ENCODE measurements around the gene DENND6A. TPM values are rescaled to one million over a fixed set of nuclear protein-coding genes. Genes with fewer than 3 reads are reported as not detected.

Gene DENND6A
- total RNA-seq, 4 donors from 2014 or later: 9.4 to 29.7 (median 18.9) TPM

- TF ChIP-seq POLR2AphosphoS5 (IDR thresholded peaks at IDR 0.05): no peak
- TF ChIP-seq CTCF (IDR thresholded peaks at IDR 0.05): no peak
- no peak for TF ChIP-seq EP300 (IDR thresholded peaks at IDR 0.05; ENCODE audit: low read depth)
- no peak for TF ChIP-seq POLR2A (IDR thresholded peaks at IDR 0.05)
Observed at GRCh38 chr3:57682284-57682683, 10.6 kb downstream of the DENND6A start.

GRCh38 chr3:57681691-57682090 is 11.2 kb downstream of the DENND6A start:
- intact Hi-C loops (cut with DNase I; ENCODE audit: low total_unique reads): no loop called here
- H3K27ac ChIP-seq: no peak overlapping the region
- no peaks in the 10 kb centered on the region for H3K27me3 ChIP-seq
- peaks cover 0 to 23% (median 0%) of the 10 kb centered on the region in 4 donors for H3K4me1 ChIP-seq
- no peaks in the 10 kb centered on the region for H3K9me3 ChIP-seq
- peaks cover 0 to 5% (median 0%) of the 10 kb centered on the region in 4 donors for H3K36me3 ChIP-seq
- in situ Hi-C loops (cut with MboI; ENCODE audit: low pct_ligation_motif_present in 1 of 4, low pct_unique_long_range_greater_than_20kb in 1 of 4, low sequenced_read_pairs in 3 of 4): no loop called here
- H3K4me3 ChIP-seq: no peak overlapping the region
- no peak for DNase-seq
- WGBS, 2 donors (ENCODE audit: low coverage in 1 of 2): 91 to 100% methylated on average over 1 of the region's 1 CpG
- no peak for TF ChIP-seq POLR2AphosphoS5 (IDR thresholded peaks at IDR 0.05)
- TF ChIP-seq EP300 (IDR thresholded peaks at IDR 0.05; ENCODE audit: low read depth): no peak
- TF ChIP-seq POLR2A (IDR thresholded peaks at IDR 0.05): no peak
- no peak for TF ChIP-seq CTCF (IDR thresholded peaks at IDR 0.05)

More at GRCh38 chr3:57682284-57682683, 10.6 kb downstream of the DENND6A start:
- Histone ChIP-seq H3K4me1 (peaks cover 0 to 29% (median 0%) of the 10 kb centered on the region in 4 donors), H3K36me3 (peaks cover 0 to 5% (median 0%) of the 10 kb centered on the region in 4 donors), H3K27me3 (no peaks in the 10 kb centered on the region), H3K9me3 (no peaks in the 10 kb centered on the region), H3K27ac (no peak overlapping the region), H3K4me3 (no peak overlapping the region)
- WGBS, 2 donors (ENCODE audit: low coverage in 1 of 2): 13 to 92% methylated on average over 1 of the region's 1 CpG
- intact Hi-C loops (cut with DNase I; ENCODE audit: low total_unique reads) (no loop called here), in situ Hi-C loops (cut with MboI; ENCODE audit: low pct_ligation_motif_present in 1 of 4, low pct_unique_long_range_greater_than_20kb in 1 of 4, low sequenced_read_pairs in 3 of 4) (no loop called here)
- no peak for DNase-seq

- WGBS, 2 donors (ENCODE audit: low coverage in 1 of 2): 87 to 96% methylated on average over 3 to 4 of the region's 4 CpGs
- no peak overlapping the region for H3K4me3 ChIP-seq
- H3K4me1 ChIP-seq: peaks cover 0 to 12% (median 0%) of the 10 kb centered on the region in 4 donors
- peaks cover 0 to 5% (median 0%) of the 10 kb centered on the region in 4 donors for H3K36me3 ChIP-seq
- no peak for TF ChIP-seq CTCF (IDR thresholded peaks at IDR 0.05)
- TF ChIP-seq POLR2A (IDR thresholded peaks at IDR 0.05): no peak
- no peak for TF ChIP-seq POLR2AphosphoS5 (IDR thresholded peaks at IDR 0.05)
- TF ChIP-seq EP300 (IDR thresholded peaks at IDR 0.05; ENCODE audit: low read depth): no peak
- intact Hi-C loops (cut with DNase I; ENCODE audit: low total_unique reads) (no loop called here), in situ Hi-C loops (cut with MboI; ENCODE audit: low pct_ligation_motif_present in 1 of 4, low pct_unique_long_range_greater_than_20kb in 1 of 4, low sequenced_read_pairs in 3 of 4) (no loop called here)
- no peak overlapping the region for H3K27ac ChIP-seq
- H3K9me3 ChIP-seq: no peaks in the 10 kb centered on the region
- no peak for DNase-seq
- no peaks in the 10 kb centered on the region for H3K27me3 ChIP-seq
Observed at GRCh38 chr3:57680046-57680445, 12.8 kb downstream of the DENND6A start.

- H3K27ac ChIP-seq: no peak overlapping the region
- no peak overlapping the region for H3K4me3 ChIP-seq
- peaks cover 0 to 25% (median 3%) of the 10 kb centered on the region in 4 donors for H3K4me1 ChIP-seq
- H3K36me3 ChIP-seq: peaks cover 0 to 5% (median 0%) of the 10 kb centered on the region in 4 donors
- intact Hi-C loops (cut with DNase I; ENCODE audit: low total_unique reads) (no loop called here), in situ Hi-C loops (cut with MboI; ENCODE audit: low pct_ligation_motif_present in 1 of 4, low pct_unique_long_range_greater_than_20kb in 1 of 4, low sequenced_read_pairs in 3 of 4) (no loop called here)
- no peak for DNase-seq
- no peaks in the 10 kb centered on the region for H3K9me3 ChIP-seq
- TF ChIP-seq EP300 (IDR thresholded peaks at IDR 0.05; ENCODE audit: low read depth): no peak
- TF ChIP-seq POLR2AphosphoS5 (IDR thresholded peaks at IDR 0.05): no peak
- no peak for TF ChIP-seq CTCF (IDR thresholded peaks at IDR 0.05)
- no peak for TF ChIP-seq POLR2A (IDR thresholded peaks at IDR 0.05)
- H3K27me3 ChIP-seq: no peaks in the 10 kb centered on the region
Observed at GRCh38 chr3:57675530-57675929, 17.3 kb downstream of the DENND6A start.
